ENCODE results near the gene LMF1. TPM values are rescaled to one million over a fixed set of nuclear protein-coding genes. Genes with fewer than 3 reads are reported as not detected.

Gene LMF1
- total RNA-seq, 1 donor: 35.8 TPM

- no peak for DNase-seq (ENCODE audit: insufficient read length, low spot score, missing footprints)
- Histone ChIP-seq H2AFZ (ENCODE audit: low read length) (no peak overlapping the region), H3K27me3 (ENCODE audit: insufficient read depth, low read length) (no peaks in the 10 kb centered on the region), H4K20me1 (ENCODE audit: insufficient read depth, low read length) (peaks cover 9% of the 10 kb centered on the region), H3K27ac (ENCODE audit: low read depth, low read length) (no peak overlapping the region), H3K79me2 (ENCODE audit: insufficient read depth, low read length) (no peaks in the 10 kb centered on the region), H3K4me3 (ENCODE audit: insufficient read depth, low read length) (no peak overlapping the region), H3K4me2 (ENCODE audit: insufficient read depth, low read length) (no peak overlapping the region), H3K4me1 (ENCODE audit: insufficient read depth, low read length) (no peaks in the 10 kb centered on the region), H3K36me3 (ENCODE audit: insufficient read depth, low read length) (no peaks in the 10 kb centered on the region), H3K9me3 (ENCODE audit: low read depth, low read length) (no peaks in the 10 kb centered on the region)
- TF ChIP-seq CTCF (IDR thresholded peaks at IDR 0.05; ENCODE audit: extremely low read depth, low read depth, low read length): no peak
These were observed 77.4 kb downstream of the LMF1 start for GRCh38 chr16:893360-893759.

GRCh38 chr16:892536-893255, 78.1 kb downstream of the LMF1 start:
- Histone ChIP-seq H3K4me2 (ENCODE audit: insufficient read depth, low read length) (no peak overlapping the region), H4K20me1 (ENCODE audit: insufficient read depth, low read length) (peaks cover 9% of the 10 kb centered on the region), H3K79me2 (ENCODE audit: insufficient read depth, low read length) (no peaks in the 10 kb centered on the region), H2AFZ (ENCODE audit: low read length) (no peak overlapping the region), H3K4me1 (ENCODE audit: insufficient read depth, low read length) (no peaks in the 10 kb centered on the region), H3K4me3 (ENCODE audit: insufficient read depth, low read length) (no peak overlapping the region), H3K27ac (ENCODE audit: low read depth, low read length) (no peak overlapping the region), H3K36me3 (ENCODE audit: insufficient read depth, low read length) (no peaks in the 10 kb centered on the region), H3K27me3 (ENCODE audit: insufficient read depth, low read length) (no peaks in the 10 kb centered on the region), H3K9me3 (ENCODE audit: low read depth, low read length) (no peaks in the 10 kb centered on the region)
- DNase-seq (ENCODE audit: insufficient read length, low spot score, missing footprints): peak; percentile 95
- no peak for TF ChIP-seq CTCF (IDR thresholded peaks at IDR 0.05; ENCODE audit: extremely low read depth, low read depth, low read length)

- H2AFZ ChIP-seq (ENCODE audit: low read length): no peak overlapping the region
- H3K79me2 ChIP-seq (ENCODE audit: insufficient read depth, low read length): no peaks in the 10 kb centered on the region
- no peak for TF ChIP-seq CTCF (IDR thresholded peaks at IDR 0.05; ENCODE audit: extremely low read depth, low read depth, low read length)
- peaks cover 9% of the 10 kb centered on the region for H4K20me1 ChIP-seq (ENCODE audit: insufficient read depth, low read length)
- no peaks in the 10 kb centered on the region for H3K27me3 ChIP-seq (ENCODE audit: insufficient read depth, low read length)
- no peak overlapping the region for H3K4me3 ChIP-seq (ENCODE audit: insufficient read depth, low read length)
- DNase-seq (ENCODE audit: insufficient read length, low spot score, missing footprints): no peak
- no peak overlapping the region for H3K4me2 ChIP-seq (ENCODE audit: insufficient read depth, low read length)
- H3K9me3 ChIP-seq (ENCODE audit: low read depth, low read length): no peaks in the 10 kb centered on the region
- H3K27ac ChIP-seq (ENCODE audit: low read depth, low read length): no peak overlapping the region
- no peaks in the 10 kb centered on the region for H3K36me3 ChIP-seq (ENCODE audit: insufficient read depth, low read length)
- no peaks in the 10 kb centered on the region for H3K4me1 ChIP-seq (ENCODE audit: insufficient read depth, low read length)
These were observed 78.8 kb downstream of the LMF1 start for GRCh38 chr16:892006-892405.

DNA sequence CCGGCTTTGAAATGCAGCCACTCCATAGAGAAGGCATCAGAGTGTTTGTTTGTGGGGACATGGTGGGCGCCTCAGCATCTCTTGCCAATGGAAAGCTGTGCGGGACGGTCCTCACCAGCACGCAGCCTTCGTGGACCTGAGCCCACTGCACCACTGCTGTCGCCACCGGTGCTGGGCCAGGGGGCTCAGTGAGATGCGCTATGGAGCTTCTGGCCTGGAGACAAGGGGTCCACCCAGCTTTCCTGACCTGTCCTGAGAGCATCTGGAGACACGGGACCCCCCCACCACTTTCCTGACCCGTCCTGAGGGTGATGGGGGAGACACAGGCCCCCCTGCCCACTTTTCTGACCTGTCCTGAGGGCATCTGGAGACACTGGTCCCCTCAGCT, 79.4 kb downstream of the LMF1 start:
- Histone ChIP-seq H3K27ac (ENCODE audit: low read depth, low read length) (no peak overlapping the region), H3K4me3 (ENCODE audit: insufficient read depth, low read length) (no peak overlapping the region), H3K79me2 (ENCODE audit: insufficient read depth, low read length) (no peaks in the 10 kb centered on the region), H2AFZ (ENCODE audit: low read length) (no peak overlapping the region), H4K20me1 (ENCODE audit: insufficient read depth, low read length) (peaks cover 9% of the 10 kb centered on the region), H3K9me3 (ENCODE audit: low read depth, low read length) (no peaks in the 10 kb centered on the region), H3K36me3 (ENCODE audit: insufficient read depth, low read length) (no peaks in the 10 kb centered on the region), H3K4me1 (ENCODE audit: insufficient read depth, low read length) (no peaks in the 10 kb centered on the region), H3K27me3 (ENCODE audit: insufficient read depth, low read length) (no peaks in the 10 kb centered on the region), H3K4me2 (ENCODE audit: insufficient read depth, low read length) (no peak overlapping the region)
- no peak for DNase-seq (ENCODE audit: insufficient read length, low spot score, missing footprints)
- TF ChIP-seq CTCF (IDR thresholded peaks at IDR 0.05; ENCODE audit: extremely low read depth, low read depth, low read length): no peak

Data from osteoblast (primary cell).